ENCODE results near the gene LRRC3. TPM values are rescaled to one million over a fixed set of nuclear protein-coding genes. Genes with fewer than 3 reads are reported as not detected.

Gene LRRC3
- total and polyA plus RNA-seq, 2 of the 4 experiments (the other 2 are of a cell fraction): under 0.01 to 0.38 TPM

DNA sequence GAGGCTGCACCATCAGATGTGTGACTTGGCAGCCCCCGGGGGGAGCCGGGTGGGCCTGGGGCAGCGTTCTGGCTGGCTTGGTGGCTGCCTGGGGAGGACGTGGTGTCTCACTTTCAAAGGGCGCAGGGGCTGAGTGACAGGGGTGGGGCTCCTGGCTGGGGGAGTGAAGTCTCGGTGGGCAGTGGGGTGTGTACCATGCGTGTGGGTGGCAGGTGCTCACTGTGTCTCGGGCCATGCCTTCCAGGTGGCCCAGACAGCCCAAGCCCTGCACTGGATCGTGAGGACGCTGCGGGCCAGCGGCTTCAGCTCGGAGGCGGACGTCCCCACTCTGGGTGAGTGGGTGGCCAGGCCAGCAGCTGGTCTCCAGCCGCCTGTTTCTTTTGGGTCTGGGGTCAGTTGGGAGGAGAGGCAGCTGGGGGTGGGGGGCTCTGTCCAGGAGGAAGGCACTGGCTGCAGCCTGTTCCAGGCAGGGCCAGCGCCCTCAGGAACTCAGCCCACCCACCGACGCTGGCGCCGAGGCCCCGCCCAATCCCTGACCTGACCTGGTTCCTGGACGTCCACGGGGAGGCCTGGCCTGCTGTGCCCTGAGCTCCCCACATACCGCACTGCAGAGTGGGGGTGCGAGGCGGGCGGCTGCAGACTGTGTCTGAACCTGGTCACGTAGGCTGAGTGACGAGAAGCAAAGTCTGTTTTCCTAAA, 30.6 kb upstream of the LRRC3 start:
- WGBS, 2 experiments (ENCODE audit: extremely low coverage in 2 of 2, insufficient read length in 1 of 2): 58% methylated on average over 8 of the region's 30 CpGs; no CpG with 5 or more reads in 1 of the 2 experiments

More for the DNA sequence above, 30.6 kb upstream of the LRRC3 start:
- no peak overlapping the region for H2AFZ ChIP-seq (replicated peaks; ENCODE audit: low read length, poor library complexity)
- intact Hi-C loops (cut with micrococcal nuclease) (no loop called here), in situ Hi-C loops (cut with MboI; ENCODE audit: low sequenced_read_pairs) (no loop called here), dilution Hi-C loops (cut with HindIII; ENCODE audit: low sequenced_read_pairs, unreplicated experiment) (no loop called here)
- TF ChIP-seq CEBPB (IDR thresholded peaks at IDR 0.05; ENCODE audit: low read depth, low read length) (no peak), FOS (IDR thresholded peaks at IDR 0.05; ENCODE audit: low read depth, low read length) (no peak), MAZ (IDR thresholded peaks at IDR 0.05; ENCODE audit: borderline replicate concordance, low read depth, low read length) (no peak), POLR2A (IDR thresholded peaks at IDR 0.05; ENCODE audit: low read depth, low read length) (no peak), MXI1 (IDR thresholded peaks at IDR 0.05; ENCODE audit: borderline replicate concordance, low read depth, low read length) (no peak), RCOR1 (IDR thresholded peaks at IDR 0.05; ENCODE audit: insufficient replicate concordance, low read length) (no peak), RFX5 (IDR thresholded peaks at IDR 0.05; ENCODE audit: low read depth, low read length) (no peak), NFE2L2 (IDR thresholded peaks at IDR 0.05; ENCODE audit: low read depth, low read length) (no peak), MAFK (IDR thresholded peaks at IDR 0.05; ENCODE audit: low read depth, low read length) (no peak)
- TF ChIP-seq, protein P1, sequence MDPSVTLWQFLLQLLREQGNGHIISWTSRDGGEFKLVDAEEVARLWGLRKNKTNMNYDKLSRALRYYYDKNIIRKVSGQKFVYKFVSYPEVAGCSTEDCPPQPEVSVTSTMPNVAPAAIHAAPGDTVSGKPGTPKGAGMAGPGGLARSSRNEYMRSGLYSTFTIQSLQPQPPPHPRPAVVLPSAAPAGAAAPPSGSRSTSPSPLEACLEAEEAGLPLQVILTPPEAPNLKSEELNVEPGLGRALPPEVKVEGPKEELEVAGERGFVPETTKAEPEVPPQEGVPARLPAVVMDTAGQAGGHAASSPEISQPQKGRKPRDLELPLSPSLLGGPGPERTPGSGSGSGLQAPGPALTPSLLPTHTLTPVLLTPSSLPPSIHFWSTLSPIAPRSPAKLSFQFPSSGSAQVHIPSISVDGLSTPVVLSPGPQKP (IDR thresholded peaks at IDR 0.05; ENCODE audit: borderline replicate concordance, low read depth, low read length): no peak
- TF ChIP-seq, protein P2, sequence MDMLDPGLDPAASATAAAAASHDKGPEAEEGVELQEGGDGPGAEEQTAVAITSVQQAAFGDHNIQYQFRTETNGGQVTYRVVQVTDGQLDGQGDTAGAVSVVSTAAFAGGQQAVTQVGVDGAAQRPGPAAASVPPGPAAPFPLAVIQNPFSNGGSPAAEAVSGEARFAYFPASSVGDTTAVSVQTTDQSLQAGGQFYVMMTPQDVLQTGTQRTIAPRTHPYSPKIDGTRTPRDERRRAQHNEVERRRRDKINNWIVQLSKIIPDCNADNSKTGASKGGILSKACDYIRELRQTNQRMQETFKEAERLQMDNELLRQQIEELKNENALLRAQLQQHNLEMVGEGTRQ (IDR thresholded peaks at IDR 0.05; ENCODE audit: low read depth, low read length): no peak
- TF ChIP-seq, protein P3, sequence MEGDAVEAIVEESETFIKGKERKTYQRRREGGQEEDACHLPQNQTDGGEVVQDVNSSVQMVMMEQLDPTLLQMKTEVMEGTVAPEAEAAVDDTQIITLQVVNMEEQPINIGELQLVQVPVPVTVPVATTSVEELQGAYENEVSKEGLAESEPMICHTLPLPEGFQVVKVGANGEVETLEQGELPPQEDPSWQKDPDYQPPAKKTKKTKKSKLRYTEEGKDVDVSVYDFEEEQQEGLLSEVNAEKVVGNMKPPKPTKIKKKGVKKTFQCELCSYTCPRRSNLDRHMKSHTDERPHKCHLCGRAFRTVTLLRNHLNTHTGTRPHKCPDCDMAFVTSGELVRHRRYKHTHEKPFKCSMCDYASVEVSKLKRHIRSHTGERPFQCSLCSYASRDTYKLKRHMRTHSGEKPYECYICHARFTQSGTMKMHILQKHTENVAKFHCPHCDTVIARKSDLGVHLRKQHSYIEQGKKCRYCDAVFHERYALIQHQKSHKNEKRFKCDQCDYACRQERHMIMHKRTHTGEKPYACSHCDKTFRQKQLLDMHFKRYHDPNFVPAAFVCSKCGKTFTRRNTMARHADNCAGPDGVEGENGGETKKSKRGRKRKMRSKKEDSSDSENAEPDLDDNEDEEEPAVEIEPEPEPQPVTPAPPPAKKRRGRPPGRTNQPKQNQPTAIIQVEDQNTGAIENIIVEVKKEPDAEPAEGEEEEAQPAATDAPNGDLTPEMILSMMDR (conservative IDR thresholded peaks at IDR 0.05; ENCODE audit: low read depth, low read length): no peak
- H3K18ac ChIP-seq (ENCODE audit: low read depth, low read length): no peak overlapping the region
- H4K5ac ChIP-seq (ENCODE audit: low read depth, low read length): no peak overlapping the region
- H2BK120ac ChIP-seq (ENCODE audit: low read depth, low read length): no peak overlapping the region
- no peak overlapping the region for H3K9ac ChIP-seq (ENCODE audit: low read depth, low read length)
- no peak overlapping the region for H3K56ac ChIP-seq (ENCODE audit: extremely low read depth, insufficient read depth, low read length)
- DNase-seq (no peak), ATAC-seq (ENCODE audit: low read depth) (no peak)
- H2AK5ac ChIP-seq (ENCODE audit: low read depth, low read length): no peak overlapping the region
- no peak overlapping the region for H3K4ac ChIP-seq (ENCODE audit: low read depth, low read length)
- H3K79me1 ChIP-seq (ENCODE audit: low read depth in 1 of 2, low read length in 2 of 2): no peaks in the 10 kb centered on the region
- BruUV-seq (replicated peaks): no TSS peak
- no peak overlapping the region for H2BK20ac ChIP-seq (ENCODE audit: low read depth, low read length)
- H3K4me3 ChIP-seq (ENCODE audit: insufficient read depth, low read depth, low read length): no peak overlapping the region
- peaks cover 23% of the 10 kb centered on the region for H3K9me3 ChIP-seq (ENCODE audit: control insufficient read depth, insufficient read depth, low read length)
- H3K4me1 ChIP-seq (ENCODE audit: control insufficient read depth, insufficient read depth, low read length): no peaks in the 10 kb centered on the region
- no peak overlapping the region for H2BK15ac ChIP-seq (ENCODE audit: low read depth, low read length)
- no peak overlapping the region for H4K91ac ChIP-seq (ENCODE audit: insufficient read depth, low read depth, low read length)
- no peaks in the 10 kb centered on the region for H3K9me1 ChIP-seq (ENCODE audit: insufficient read depth, low read length)
- no peaks in the 10 kb centered on the region for H4K20me1 ChIP-seq (ENCODE audit: insufficient read depth, low read length)
- no peaks in the 10 kb centered on the region for H3K27me3 ChIP-seq (ENCODE audit: control insufficient read depth, insufficient read depth, low read length)
- no peak overlapping the region for H4K8ac ChIP-seq (ENCODE audit: low read depth in 2 of 2, low read length in 2 of 2)
- ChIA-PET CTCF (no interaction called here), POLR2A (ENCODE audit: unreplicated experiment) (no interaction called here)
- H3K36me3 ChIP-seq (ENCODE audit: control insufficient read depth, insufficient read depth, low read length): no peaks in the 10 kb centered on the region
- H3K4me2 ChIP-seq (ENCODE audit: low read depth, low read length): no peak overlapping the region
- H2BK5ac ChIP-seq (ENCODE audit: low read depth, low read length, poor library complexity, severe bottlenecking): no peak overlapping the region
- H2AK9ac ChIP-seq (replicated peaks; ENCODE audit: low read depth, low read length, poor library complexity): no peak overlapping the region
- no peak overlapping the region for H3K14ac ChIP-seq (replicated peaks; ENCODE audit: low read depth, low read length)
- no peak overlapping the region for H3K23ac ChIP-seq (ENCODE audit: low read depth, low read length)
- H3K27ac ChIP-seq (ENCODE audit: insufficient read depth, low read length): no peak overlapping the region

Measured in IMR-90 (cell line).